Activated naive CD8-positive, alpha-beta T cell treated with anti-CD3 and anti-CD28 coated beads, Interleukin-2, amount 10 ng/mL, durations not matched to agents 7 days and 5 days (primary cell): ENCODE measurements around the gene JPH3. TPM values are rescaled to one million over a fixed set of nuclear protein-coding genes. Genes with fewer than 3 reads are reported as not detected.
"Not testable (repeated sequence)": the region's sequence is repeated elsewhere in the genome, so short reads cannot be mapped to it uniquely, and the experiment has no call there.

Experiments
- ATAC-seq: fragments of 150-1000 bp; cut with Tn5 transposase; one replicate; pipeline ENCODE4 v1.10.0; 2021; ENCODE audit warnings: low read depth, moderate library complexity
- POLR2A ChIA-PET: fragments of 350-600 bp; sonication (Branson Sonifier 250); formaldehyde crosslinking; loops from one replicate; lab custom pipeline; 2021; ENCODE audit warnings: antibody characterized with exemption; lab: Charles Lee
- DNase-seq: peaks from one replicate; pipeline ENCODE4 v3.0.0; 2021
- H3K27ac Mint-ChIP-seq: one replicate; pipeline ENCODE4 v1.8.0; 2022; ENCODE audit warnings: mild to moderate bottlenecking, mixed read lengths
- H3K27me3 Mint-ChIP-seq: one replicate; pipeline ENCODE4 v1.8.0; 2022; ENCODE audit warnings: mild to moderate bottlenecking, moderate library complexity, mixed read lengths
- H3K36me3 Mint-ChIP-seq: one replicate; pipeline ENCODE4 v1.8.0; 2021; ENCODE audit warnings: mild to moderate bottlenecking, mixed read lengths
- H3K4me1 Mint-ChIP-seq: one replicate; pipeline ENCODE4 v1.8.0; 2021; ENCODE audit warnings: mixed read lengths
- H3K4me3 Mint-ChIP-seq: one replicate; pipeline ENCODE4 v1.8.0; 2022; ENCODE audit warnings: mild to moderate bottlenecking, moderate library complexity, mixed read lengths
- H3K9me3 Mint-ChIP-seq: one replicate; pipeline ENCODE4 v1.8.0; 2021; ENCODE audit warnings: mixed read lengths
- total RNA-seq, 2 experiments: library from RNA; stranded (reverse); gene quantifications; one replicate each; pipeline ENCODE4 v1.2.3, GENCODE V29; 2021

The JPH3 gene
- total RNA-seq, 2 experiments from 2014 or later: not detected

GRCh38 chr16:87713451-87714229, 111.3 kb downstream of the JPH3 start:
- Mint-ChIP-seq H3K9me3 (no peaks in the 10 kb centered on the region), H3K27me3 (no peaks in the 10 kb centered on the region), H3K36me3 (peaks cover 19% of the 10 kb centered on the region), H3K4me1 (peaks cover 13% of the 10 kb centered on the region), H3K27ac (peak overlapping the region; percentile 88), H3K4me3 (peak overlapping the region; percentile 50)
- peak; percentile 59 for DNase-seq
- peak; percentile 94 for ATAC-seq
- POLR2A ChIA-PET: interaction anchor here (0.8 to 1.8 kb wide), 5 partner anchors 9 to 183 kb away, joined by 3 to 6 read pairs (median 3); partner anchors contain the start of gene KLHDC4

GRCh38 chr16:87715231-87715630, 112.9 kb downstream of the JPH3 start:
- Mint-ChIP-seq H3K27me3 (no peaks in the 10 kb centered on the region), H3K4me1 (peaks cover 13% of the 10 kb centered on the region), H3K9me3 (no peaks in the 10 kb centered on the region), H3K27ac (peak overlapping the region; percentile 56), H3K4me3 (no peak overlapping the region), H3K36me3 (peaks cover 29% of the 10 kb centered on the region)
- ATAC-seq: no peak
- POLR2A ChIA-PET: interaction anchor here (0.8 to 1.3 kb wide), 2 partner anchors 20 to 50 kb away, joined by 3 read pairs; partner anchors contain the start of gene KLHDC4
- no peak for DNase-seq

- DNase-seq (no peak), ATAC-seq (no peak)
- Mint-ChIP-seq H3K36me3 (peaks cover 29% of the 10 kb centered on the region), H3K4me1 (peaks cover 13% of the 10 kb centered on the region), H3K27me3 (no peaks in the 10 kb centered on the region), H3K9me3 (no peaks in the 10 kb centered on the region), H3K4me3 (no peak overlapping the region), H3K27ac (no peak overlapping the region)
- POLR2A ChIA-PET: interaction anchor here (1.3 kb wide), 1 partner anchor 21 kb away, joined by 3 read pairs; no protein-coding TSS in a partner anchor
These were observed 113.3 kb downstream of the JPH3 start for GRCh38 chr16:87715658-87716057.

- H3K4me1 Mint-ChIP-seq, POLR2A ChIA-PET, H3K9me3 Mint-ChIP-seq, DNase-seq, H3K4me3 Mint-ChIP-seq, H3K27ac Mint-ChIP-seq, H3K27me3 Mint-ChIP-seq, ATAC-seq: not testable (repeated sequence)
- peaks cover 40% of the 10 kb centered on the region for H3K36me3 Mint-ChIP-seq
These were observed 116.5 kb downstream of the JPH3 start for GRCh38 chr16:87718831-87719230.

- no peak overlapping the region for H3K27ac Mint-ChIP-seq
- H3K4me3 Mint-ChIP-seq: no peak overlapping the region
- no peak for ATAC-seq
- peaks cover 7% of the 10 kb centered on the region for H3K4me1 Mint-ChIP-seq
- no peak for DNase-seq
- H3K27me3 Mint-ChIP-seq: no peaks in the 10 kb centered on the region
- POLR2A ChIA-PET: no interaction called here
- H3K36me3 Mint-ChIP-seq: peaks cover 42% of the 10 kb centered on the region
- no peaks in the 10 kb centered on the region for H3K9me3 Mint-ChIP-seq
These were observed 118.1 kb downstream of the JPH3 start for GRCh38 chr16:87720446-87720845.

- Mint-ChIP-seq H3K4me3 (no peak overlapping the region), H3K27ac (no peak overlapping the region), H3K9me3 (no peaks in the 10 kb centered on the region), H3K27me3 (no peaks in the 10 kb centered on the region), H3K36me3 (peaks cover 40% of the 10 kb centered on the region), H3K4me1 (peaks cover 7% of the 10 kb centered on the region)
- ATAC-seq (no peak), DNase-seq (no peak)
- POLR2A ChIA-PET: no interaction called here
These were observed 119.6 kb downstream of the JPH3 start for GRCh38 chr16:87721622-87722585.

GRCh38 chr16:87722590-87723225, 120.4 kb downstream of the JPH3 start:
- Mint-ChIP-seq H3K4me3 (no peak overlapping the region), H3K9me3 (no peaks in the 10 kb centered on the region)
- POLR2A ChIA-PET: no interaction called here

GRCh38 chr16:87723226-87723623, 120.9 kb downstream of the JPH3 start:
- H3K4me1 Mint-ChIP-seq: peaks cover 7% of the 10 kb centered on the region
- ATAC-seq (peak; percentile 18), DNase-seq (no peak)
- H3K27ac Mint-ChIP-seq: peak overlapping the region; percentile 38
- peaks cover 36% of the 10 kb centered on the region for H3K36me3 Mint-ChIP-seq
- no peaks in the 10 kb centered on the region for H3K27me3 Mint-ChIP-seq
- no peaks in the 10 kb centered on the region for H3K9me3 Mint-ChIP-seq
- POLR2A ChIA-PET: no interaction called here
- H3K4me3 Mint-ChIP-seq: no peak overlapping the region

More at GRCh38 chr16:87722590-87723225, 120.4 kb downstream of the JPH3 start:
- Mint-ChIP-seq H3K27me3 (no peaks in the 10 kb centered on the region), H3K27ac (peak overlapping the region; percentile 48), H3K4me1 (peaks cover 7% of the 10 kb centered on the region), H3K36me3 (peaks cover 37% of the 10 kb centered on the region)
- DNase-seq (no peak), ATAC-seq (no peak)

- Mint-ChIP-seq H3K27me3 (no peaks in the 10 kb centered on the region), H3K27ac (no peak overlapping the region), H3K36me3 (peaks cover 28% of the 10 kb centered on the region), H3K4me3 (no peak overlapping the region), H3K4me1 (peaks cover 7% of the 10 kb centered on the region), H3K9me3 (no peaks in the 10 kb centered on the region)
- ATAC-seq (no peak), DNase-seq (no peak)
- POLR2A ChIA-PET: no interaction called here
These were observed 122.4 kb downstream of the JPH3 start for GRCh38 chr16:87724490-87725291.

- POLR2A ChIA-PET: no interaction called here
- H3K4me1 Mint-ChIP-seq: peaks cover 7% of the 10 kb centered on the region
- no peak for DNase-seq
- no peaks in the 10 kb centered on the region for H3K9me3 Mint-ChIP-seq
- ATAC-seq: no peak
- no peak overlapping the region for H3K4me3 Mint-ChIP-seq
- H3K27me3 Mint-ChIP-seq: no peaks in the 10 kb centered on the region
- no peak overlapping the region for H3K27ac Mint-ChIP-seq
- H3K36me3 Mint-ChIP-seq: peaks cover 25% of the 10 kb centered on the region
These were observed 123.4 kb downstream of the JPH3 start for GRCh38 chr16:87725596-87726235.

GRCh38 chr16:87726577-87726976, 124.3 kb downstream of the JPH3 start:
- DNase-seq, H3K27me3 Mint-ChIP-seq, H3K4me1 Mint-ChIP-seq, POLR2A ChIA-PET, H3K4me3 Mint-ChIP-seq, H3K9me3 Mint-ChIP-seq, H3K27ac Mint-ChIP-seq, ATAC-seq: not testable (repeated sequence)
- H3K36me3 Mint-ChIP-seq: peaks cover 30% of the 10 kb centered on the region

GRCh38 chr16:87727346-87727745, 125.0 kb downstream of the JPH3 start:
- Mint-ChIP-seq H3K9me3 (no peaks in the 10 kb centered on the region), H3K27me3 (no peaks in the 10 kb centered on the region), H3K27ac (no peak overlapping the region), H3K4me3 (no peak overlapping the region), H3K4me1 (peaks cover 7% of the 10 kb centered on the region), H3K36me3 (peaks cover 22% of the 10 kb centered on the region)
- ATAC-seq: no peak
- POLR2A ChIA-PET: no interaction called here
- no peak for DNase-seq
